CD4-positive, alpha-beta T cell (primary cell): ENCODE measurements around the gene MIER3. TPM values are rescaled to one million over a fixed set of nuclear protein-coding genes. Genes with fewer than 3 reads are reported as not detected.
A peak's percentile ranks its signal among the peaks of the same experiment; 100 is the strongest.

ENCODE experiments used
- ATAC-seq: fragments of 200-7000 bp; cut with Tn5 transposase; one replicate; pipeline ENCODE4 v1.10.0; 2022; ENCODE audit warnings: mild to moderate bottlenecking; ENCODE audit not compliant: poor library complexity
- CTCF ChIA-PET: fragments of 350-600 bp; sonication (Branson Sonifier 250); formaldehyde crosslinking; loops from one replicate; lab custom pipeline; 2021; ENCODE audit warnings: antibody characterized with exemption, inconsistent platforms; lab: Charles Lee
- POLR2A ChIA-PET: fragments of 350-600 bp; sonication (Branson Sonifier 250); formaldehyde crosslinking; loops from one replicate; lab custom pipeline; 2021; ENCODE audit warnings: antibody characterized with exemption, inconsistent platforms; lab: Charles Lee
- DNase-seq, 14 experiments: peaks; one replicate each; pipeline ENCODE4 v3.0.0-alpha.2; 2013 to 2020; ENCODE audit warnings: mixed read lengths in 2 of 14
- H3K27ac ChIP-seq, 2 donors: one replicate each; pipeline versions ENCODE4 v1.5.1 to v1.7.0; 2013; ENCODE audit warnings: low read length in 2 of 2, low read depth in 1 of 2, mild to moderate bottlenecking in 1 of 2
- H3K27me3 ChIP-seq, 2 experiments: 1 replicate in 1 of 2; 2 replicates in 1 of 2; pipeline versions ENCODE4 v1.6.1 to v1.7.0; 2013; ENCODE audit warnings: low read length in 2 of 2, control low read depth in 1 of 2, mild to moderate bottlenecking in 1 of 2, moderate library complexity in 1 of 2; ENCODE audit not compliant: insufficient read depth in 2 of 2, control insufficient read depth in 1 of 2
- H3K36me3 ChIP-seq: one replicate; pipeline ENCODE4 v1.6.1; 2013; ENCODE audit warnings: low read length, control low read depth; ENCODE audit not compliant: insufficient read depth
- H3K4me1 ChIP-seq: one replicate; pipeline ENCODE4 v1.6.1; 2013; ENCODE audit warnings: low read length, control low read depth; ENCODE audit not compliant: insufficient read depth
- H3K4me3 ChIP-seq: one replicate; pipeline ENCODE4 v1.5.1; 2013; ENCODE audit warnings: mild to moderate bottlenecking, low read length, moderate library complexity
- H3K9me3 ChIP-seq, 2 experiments: 1 replicate in 1 of 2; 2 replicates in 1 of 2; pipeline versions ENCODE4 v1.6.1 to v1.7.0; 2013; ENCODE audit warnings: low read length in 2 of 2, mild to moderate bottlenecking in 2 of 2, control low read depth in 1 of 2, moderate library complexity in 1 of 2; ENCODE audit not compliant: control insufficient read depth in 1 of 2, insufficient read depth in 1 of 2
- H3K27ac Mint-ChIP-seq: one replicate; pipeline ENCODE4 v1.8.0; 2020; ENCODE audit warnings: mixed read lengths
- H3K27me3 Mint-ChIP-seq: one replicate; pipeline ENCODE4 v1.8.0; 2021; ENCODE audit warnings: mixed read lengths
- H3K36me3 Mint-ChIP-seq: one replicate; pipeline ENCODE4 v1.8.0; 2021; ENCODE audit warnings: low read depth, mixed read lengths
- H3K4me1 Mint-ChIP-seq: one replicate; pipeline ENCODE4 v1.8.0; 2021; ENCODE audit warnings: low read depth, mixed read lengths
- H3K4me3 Mint-ChIP-seq: one replicate; pipeline ENCODE4 v1.8.0; 2020; ENCODE audit warnings: mild to moderate bottlenecking, mixed read lengths
- H3K9me3 Mint-ChIP-seq: one replicate; pipeline ENCODE4 v1.8.0; 2020; ENCODE audit warnings: mixed read lengths
- intact Hi-C, 2 experiments: fragments of 100-400 bp; cut with DNase I in 1 of 2; cut with micrococcal nuclease in 1 of 2; formaldehyde crosslinking; loops; one replicate each; pipeline versions ENCODE4 v1.15.1 to v1.9.0; 2023 to 2025; cut with DNase I, micrococcal nuclease
- polyA plus RNA-seq, 2 donors: library from polyadenylated mRNA; unstranded; fragments of 120-200 nt; gene quantifications; one replicate each; pipeline ENCODE4 v1.2.1, GENCODE V29; 2013
- total RNA-seq, 174 experiments: library from RNA in 2 of 174; stranded (reverse) in 2 of 174; gene quantifications; one replicate each; pipeline ENCODE4 v1.2.3 and lab custom pipeline; 2021 to 2026
- TF ChIP-seq, protein P1 (sequence below): fragments of 200-600 bp; IDR thresholded peaks from one replicate; pipeline ENCODE4 v1.8.0; 2022; ENCODE audit warnings: antibody characterized with exemption, mild to moderate bottlenecking

The MIER3 gene, protein sequence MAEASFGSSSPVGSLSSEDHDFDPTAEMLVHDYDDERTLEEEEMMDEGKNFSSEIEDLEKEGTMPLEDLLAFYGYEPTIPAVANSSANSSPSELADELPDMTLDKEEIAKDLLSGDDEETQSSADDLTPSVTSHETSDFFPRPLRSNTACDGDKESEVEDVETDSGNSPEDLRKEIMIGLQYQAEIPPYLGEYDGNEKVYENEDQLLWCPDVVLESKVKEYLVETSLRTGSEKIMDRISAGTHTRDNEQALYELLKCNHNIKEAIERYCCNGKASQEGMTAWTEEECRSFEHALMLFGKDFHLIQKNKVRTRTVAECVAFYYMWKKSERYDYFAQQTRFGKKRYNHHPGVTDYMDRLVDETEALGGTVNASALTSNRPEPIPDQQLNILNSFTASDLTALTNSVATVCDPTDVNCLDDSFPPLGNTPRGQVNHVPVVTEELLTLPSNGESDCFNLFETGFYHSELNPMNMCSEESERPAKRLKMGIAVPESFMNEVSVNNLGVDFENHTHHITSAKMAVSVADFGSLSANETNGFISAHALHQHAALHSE
- total RNA-seq (10 to 100 TPM; 25.9 to 26.1 TPM), total RNA-seq (lab: John Stamatoyannopoulos, UW) (30.6 to 86.8 (median 52.9) reads per million in 172 experiments)
- 12.7 TPM for polyA plus RNA-seq (2013, experiment 1 of 2)
- polyA plus RNA-seq (2013, experiment 2 of 2): 13.4 TPM

DNA sequence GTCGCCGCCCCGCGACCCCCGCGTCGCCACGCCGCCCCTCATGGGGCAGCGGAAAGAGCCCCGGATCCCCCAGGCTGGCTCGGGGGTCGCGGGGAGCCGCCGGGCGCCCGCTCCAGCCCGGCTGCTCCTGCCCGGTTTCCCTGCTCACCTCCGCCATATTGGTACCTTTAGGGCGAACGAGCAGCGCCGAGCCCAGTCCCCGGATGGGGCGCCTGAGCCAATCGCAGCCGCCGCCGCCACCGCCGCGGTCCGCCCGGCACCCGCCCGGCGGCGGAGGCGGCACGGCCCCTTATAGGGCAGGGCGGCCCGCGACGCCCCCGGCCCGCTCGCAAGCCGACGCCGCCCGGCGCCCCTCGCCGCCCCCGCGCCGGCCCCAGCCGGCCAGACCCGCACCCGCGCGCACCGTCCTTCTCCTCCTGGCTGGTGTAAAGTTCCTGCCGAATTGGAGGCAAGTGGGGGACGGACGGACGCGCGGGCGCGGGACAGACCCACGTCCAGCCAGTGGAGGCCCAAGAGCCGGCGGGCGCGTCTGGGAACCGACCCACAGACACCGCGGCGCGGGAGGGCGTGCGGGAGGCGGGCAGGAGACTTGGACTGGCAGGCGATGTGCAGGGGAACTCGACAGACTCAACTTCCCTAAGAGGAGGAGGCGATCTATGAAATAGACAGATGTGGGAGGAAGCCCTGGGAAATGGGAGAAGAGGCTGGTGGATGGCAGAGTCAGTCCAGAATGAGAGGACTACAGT, at the start of gene MIER3:
Gene MIER3, minus strand, starts transcription at position 178 of the 746 bp plus-strand sequence. Its CDS starts 21 bp downstream, at position 157.
- peaks cover 7 to 14% of the 10 kb centered on the region in 2 experiments for H3K27me3 ChIP-seq
- ChIA-PET POLR2A (no interaction called here), CTCF (no interaction called here)
- TF ChIP-seq, protein P1, sequence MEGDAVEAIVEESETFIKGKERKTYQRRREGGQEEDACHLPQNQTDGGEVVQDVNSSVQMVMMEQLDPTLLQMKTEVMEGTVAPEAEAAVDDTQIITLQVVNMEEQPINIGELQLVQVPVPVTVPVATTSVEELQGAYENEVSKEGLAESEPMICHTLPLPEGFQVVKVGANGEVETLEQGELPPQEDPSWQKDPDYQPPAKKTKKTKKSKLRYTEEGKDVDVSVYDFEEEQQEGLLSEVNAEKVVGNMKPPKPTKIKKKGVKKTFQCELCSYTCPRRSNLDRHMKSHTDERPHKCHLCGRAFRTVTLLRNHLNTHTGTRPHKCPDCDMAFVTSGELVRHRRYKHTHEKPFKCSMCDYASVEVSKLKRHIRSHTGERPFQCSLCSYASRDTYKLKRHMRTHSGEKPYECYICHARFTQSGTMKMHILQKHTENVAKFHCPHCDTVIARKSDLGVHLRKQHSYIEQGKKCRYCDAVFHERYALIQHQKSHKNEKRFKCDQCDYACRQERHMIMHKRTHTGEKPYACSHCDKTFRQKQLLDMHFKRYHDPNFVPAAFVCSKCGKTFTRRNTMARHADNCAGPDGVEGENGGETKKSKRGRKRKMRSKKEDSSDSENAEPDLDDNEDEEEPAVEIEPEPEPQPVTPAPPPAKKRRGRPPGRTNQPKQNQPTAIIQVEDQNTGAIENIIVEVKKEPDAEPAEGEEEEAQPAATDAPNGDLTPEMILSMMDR: no peak
- peak within 1 kb of the TSS; percentile 78 for H3K4me3 ChIP-seq
- H3K4me3 Mint-ChIP-seq: peak within 1 kb of the TSS; percentile 89
- H3K4me1 ChIP-seq: peaks cover 17% of the 10 kb centered on the region
- H3K27ac Mint-ChIP-seq: peak within 1 kb of the TSS; percentile 88
- H3K9me3 ChIP-seq: no peaks in the 10 kb centered on the region
- no peaks in the 10 kb centered on the region for H3K36me3 ChIP-seq
- peaks cover 20% of the 10 kb centered on the region for H3K4me1 Mint-ChIP-seq
- H3K36me3 Mint-ChIP-seq: peaks cover 16% of the 10 kb centered on the region
- no peaks in the 10 kb centered on the region for H3K9me3 Mint-ChIP-seq
- intact Hi-C loops: loop anchor here (2.0 to 5.0 kb wide), 5 partner anchors 41 to 269 kb away; partner anchors contain the start of genes GPBP1 (in 1 of the 2) and SETD9 (in 1 of the 2)
- H3K27me3 Mint-ChIP-seq: peaks cover 21% of the 10 kb centered on the region
- H3K27ac ChIP-seq: no peak within 1 kb of the TSS
- DNase-seq: peak; percentile 61 to 89 (median 73)
- peak; percentile 92 for ATAC-seq

DNA sequence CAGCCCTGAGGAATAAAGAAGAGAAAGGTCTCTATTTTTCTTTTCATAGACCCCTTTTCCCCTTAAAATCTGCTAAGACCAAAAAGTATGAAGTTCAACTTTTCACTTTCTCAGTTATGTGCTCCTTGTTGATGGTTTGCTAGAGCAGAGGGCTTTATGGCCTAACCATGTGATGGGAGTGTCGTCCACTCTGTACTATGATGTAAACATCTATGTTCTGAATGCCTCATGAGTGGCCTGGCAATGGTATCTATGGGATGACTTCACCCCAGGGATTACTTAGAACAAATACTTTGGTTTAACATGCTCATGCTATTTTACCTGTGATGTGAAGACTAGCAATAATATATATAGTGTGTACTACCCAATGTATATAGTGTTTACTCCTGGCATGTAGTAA, 43.7 kb upstream of the MIER3 start:
- H3K36me3 ChIP-seq: no peaks in the 10 kb centered on the region
- H3K4me3 Mint-ChIP-seq: no peak overlapping the region
- ATAC-seq (no peak), DNase-seq (no peak)
- ChIA-PET CTCF (no interaction called here), POLR2A (no interaction called here)
- H3K9me3 Mint-ChIP-seq: no peaks in the 10 kb centered on the region
- no peaks in the 10 kb centered on the region for H3K4me1 ChIP-seq
- H3K9me3 ChIP-seq: no peaks in the 10 kb centered on the region
- intact Hi-C loops: no loop called here
- no peak overlapping the region for H3K4me3 ChIP-seq
- peaks cover 5% of the 10 kb centered on the region for H3K27me3 Mint-ChIP-seq
- no peak overlapping the region for H3K27ac Mint-ChIP-seq
- H3K27me3 ChIP-seq: no peaks in the 10 kb centered on the region
- H3K4me1 Mint-ChIP-seq: no peaks in the 10 kb centered on the region
- H3K27ac ChIP-seq: no peak overlapping the region
- no peaks in the 10 kb centered on the region for H3K36me3 Mint-ChIP-seq
- TF ChIP-seq, protein P1: no peak

DNA sequence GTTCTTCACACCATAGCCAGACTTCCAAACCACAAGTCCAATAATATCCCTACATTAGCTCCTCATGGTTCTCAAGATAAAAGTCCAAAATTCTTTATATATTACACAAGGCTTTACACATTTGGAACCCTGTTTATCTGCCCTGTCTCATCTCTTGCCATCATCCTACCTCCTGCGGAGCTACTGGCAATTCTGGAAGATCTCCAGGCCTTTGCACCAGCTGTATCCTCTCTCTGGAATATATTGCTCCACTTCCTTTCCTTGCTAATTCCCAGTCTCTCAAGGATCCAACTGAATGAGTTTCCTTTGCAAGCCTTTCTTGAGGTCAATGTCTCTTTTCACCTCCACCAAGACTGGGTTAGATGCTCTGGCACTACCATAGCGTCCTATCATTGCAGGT, 41.3 kb upstream of the MIER3 start:
- intact Hi-C loops: no loop called here
- DNase-seq (no peak), ATAC-seq (no peak)
- no peaks in the 10 kb centered on the region for H3K4me1 ChIP-seq
- TF ChIP-seq, protein P1: no peak
- no peak overlapping the region for H3K27ac Mint-ChIP-seq
- peaks cover 5% of the 10 kb centered on the region for H3K27me3 Mint-ChIP-seq
- no peaks in the 10 kb centered on the region for H3K9me3 ChIP-seq
- H3K36me3 Mint-ChIP-seq: no peaks in the 10 kb centered on the region
- no peak overlapping the region for H3K4me3 ChIP-seq
- no peaks in the 10 kb centered on the region for H3K4me1 Mint-ChIP-seq
- no peak overlapping the region for H3K4me3 Mint-ChIP-seq
- ChIA-PET CTCF (no interaction called here), POLR2A (no interaction called here)
- H3K36me3 ChIP-seq: no peaks in the 10 kb centered on the region
- H3K27ac ChIP-seq: no peak overlapping the region
- H3K27me3 ChIP-seq: no peaks in the 10 kb centered on the region
- no peaks in the 10 kb centered on the region for H3K9me3 Mint-ChIP-seq
